NCI-H82 (cell line): ENCODE measurements around the gene MYOZ3.

Experiments
- DNase-seq: peaks from one replicate; lab custom pipeline; 2025; lab: John Stamatoyannopoulos, UW

The MYOZ3 gene

GRCh38 chr5:150642991-150643710, 17.9 kb upstream of the MYOZ3 start:
- no peak for DNase-seq

GRCh38 chr5:150644058-150644457, 17.0 kb upstream of the MYOZ3 start:
- DNase-seq, result no peak

DNA sequence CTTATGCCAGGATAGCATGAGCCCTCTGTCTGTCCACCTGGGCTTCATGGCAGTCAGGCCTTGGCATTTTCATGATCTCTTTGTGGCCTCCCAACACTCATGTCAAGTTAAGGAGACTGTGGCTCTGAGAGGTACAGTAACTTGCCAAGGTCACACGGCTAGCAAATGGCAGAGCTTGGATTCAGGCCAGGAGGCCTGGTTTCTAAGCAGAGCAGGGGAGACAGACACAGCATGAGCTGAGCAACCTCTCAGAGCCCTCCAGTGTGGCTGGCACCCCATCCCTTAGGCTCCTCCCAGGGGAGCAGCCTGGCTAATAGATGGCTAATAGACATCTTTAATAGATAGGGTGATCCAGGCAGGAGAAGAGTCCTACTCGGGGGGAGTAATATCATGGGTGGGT, 16.5 kb upstream of the MYOZ3 start:
- peak; percentile 25 for DNase-seq

- DNase-seq, result peak; percentile 46
Measured at GRCh38 chr5:150645070-150645700, 15.9 kb upstream of the MYOZ3 start.

DNA sequence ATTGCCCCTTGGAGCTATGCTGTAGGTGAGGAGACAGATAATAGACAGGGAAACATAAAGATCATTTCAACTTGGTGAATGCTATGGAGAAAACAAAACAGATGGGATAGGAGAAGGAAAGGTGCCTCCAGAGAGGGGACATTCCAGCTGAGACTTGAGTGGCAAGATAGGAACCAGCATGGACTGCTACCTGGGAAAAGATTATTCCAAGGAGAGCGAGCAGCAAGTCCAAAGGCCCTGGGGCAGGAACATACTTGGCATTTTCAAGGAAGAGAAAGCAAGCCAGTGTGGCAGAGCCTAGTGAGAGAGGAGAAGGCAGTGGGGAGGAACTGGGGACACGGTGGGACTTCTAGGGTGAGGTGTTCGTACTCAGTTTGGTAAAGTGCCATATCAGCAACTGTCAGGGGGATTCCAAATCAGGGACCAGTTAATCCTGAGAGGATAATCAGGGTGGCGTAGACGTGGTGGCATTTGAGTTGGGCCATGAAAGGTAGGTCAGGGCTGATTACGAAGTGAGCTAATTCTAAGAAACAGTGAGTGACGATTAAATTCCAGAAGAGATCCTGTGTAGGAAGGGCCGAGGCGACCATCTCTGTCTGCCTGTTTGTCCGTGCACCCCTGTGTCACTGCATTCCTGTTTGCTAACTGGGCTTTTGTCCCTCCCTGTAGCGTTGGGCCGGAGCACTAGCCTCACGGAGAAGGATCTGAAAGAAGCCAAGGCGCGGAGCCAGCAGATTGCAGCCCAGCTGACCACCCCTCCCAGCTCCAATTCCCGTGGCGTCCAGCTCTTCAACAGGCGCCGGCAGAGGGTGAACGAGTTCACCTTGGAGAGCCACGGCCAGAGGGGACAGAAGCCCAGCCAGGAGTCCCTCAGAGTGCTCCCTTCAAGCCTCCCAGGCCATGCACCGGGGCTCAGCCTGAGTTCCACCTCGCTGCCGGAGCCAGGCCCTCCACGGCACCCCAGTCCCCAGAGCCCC, 13.5 kb upstream of the MYOZ3 start:
- DNase-seq, result no peak

GRCh38 chr5:150648294-150649107, 12.6 kb upstream of the MYOZ3 start:
- no peak for DNase-seq

DNA sequence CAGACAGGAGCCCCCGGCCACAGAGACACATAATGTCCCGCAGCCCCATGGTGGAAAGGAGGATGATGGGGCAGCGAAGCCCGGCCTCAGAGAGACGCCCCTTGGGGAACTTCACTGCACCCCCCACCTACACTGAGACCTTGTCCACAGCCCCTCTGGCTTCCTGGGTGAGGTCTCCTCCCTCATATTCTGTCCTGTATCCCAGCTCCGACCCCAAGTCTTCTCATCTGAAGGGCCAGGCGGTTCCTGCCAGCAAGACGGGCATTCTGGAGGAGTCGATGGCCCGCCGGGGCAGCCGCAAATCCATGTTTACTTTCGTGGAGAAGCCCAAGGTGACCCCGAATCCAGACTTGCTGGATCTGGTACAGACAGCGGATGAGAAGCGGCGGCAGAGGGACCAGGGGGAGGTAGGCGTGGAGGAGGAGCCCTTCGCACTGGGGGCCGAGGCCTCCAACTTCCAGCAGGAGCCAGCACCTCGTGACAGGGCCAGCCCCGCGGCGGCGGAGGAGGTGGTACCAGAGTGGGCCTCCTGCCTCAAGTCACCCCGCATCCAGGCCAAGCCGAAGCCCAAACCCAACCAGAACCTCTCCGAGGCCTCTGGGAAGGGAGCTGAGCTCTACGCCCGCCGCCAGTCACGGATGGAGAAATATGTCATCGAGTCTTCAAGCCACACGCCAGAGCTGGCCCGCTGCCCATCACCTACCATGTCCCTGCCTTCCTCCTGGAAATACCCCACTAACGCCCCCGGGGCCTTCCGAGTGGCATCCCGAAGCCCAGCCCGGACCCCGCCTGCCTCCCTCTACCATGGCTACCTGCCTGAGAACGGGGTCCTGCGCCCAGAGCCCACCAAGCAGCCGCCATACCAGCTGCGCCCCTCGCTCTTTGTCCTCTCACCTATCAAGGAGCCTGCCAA, 11.7 kb upstream of the MYOZ3 start:
- no peak for DNase-seq

DNA sequence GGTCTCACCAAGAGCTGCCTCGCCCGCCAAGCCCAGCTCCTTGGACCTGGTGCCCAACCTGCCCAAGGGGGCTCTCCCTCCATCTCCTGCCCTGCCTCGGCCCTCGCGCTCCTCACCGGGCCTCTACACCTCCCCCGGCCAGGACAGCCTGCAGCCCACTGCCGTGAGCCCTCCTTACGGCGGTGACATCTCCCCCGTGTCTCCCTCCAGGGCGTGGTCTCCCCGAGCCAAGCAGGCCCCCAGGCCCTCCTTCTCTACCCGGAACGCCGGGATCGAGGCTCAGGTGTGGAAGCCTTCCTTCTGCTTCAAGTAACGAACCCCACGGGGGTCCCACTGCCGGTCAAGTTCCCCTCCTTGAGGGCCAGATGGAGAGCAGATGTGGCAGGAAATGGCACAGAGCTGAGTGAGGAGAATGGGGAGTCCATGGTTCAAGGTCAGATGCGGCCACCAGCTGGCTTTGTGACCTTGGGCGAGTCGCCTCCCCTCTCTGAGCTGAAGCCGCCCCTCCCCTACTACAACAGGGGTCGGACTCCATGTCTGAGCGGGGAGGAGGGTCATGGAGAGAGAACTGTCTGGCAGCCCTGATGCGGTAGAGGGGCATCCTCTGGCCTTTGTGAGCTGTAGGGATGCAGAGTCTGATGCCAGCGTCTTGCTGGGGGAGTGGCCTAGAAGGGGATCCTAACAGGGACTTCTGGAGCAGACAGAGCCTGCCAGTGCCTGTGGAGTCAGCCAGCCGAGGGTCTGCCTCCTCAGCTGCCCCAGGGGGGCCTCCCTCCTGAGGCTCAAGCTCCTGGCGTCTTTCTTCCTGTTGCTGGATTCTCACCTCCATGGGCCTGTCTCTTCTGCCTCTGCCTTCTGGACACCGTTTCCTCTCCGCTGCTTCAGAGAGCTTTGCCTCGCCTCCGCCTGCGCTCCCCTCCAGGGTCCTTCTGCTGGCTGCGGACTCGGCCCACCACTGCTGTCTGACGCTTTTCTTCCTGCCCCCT, 10.7 kb upstream of the MYOZ3 start:
- DNase-seq, result no peak

DNA sequence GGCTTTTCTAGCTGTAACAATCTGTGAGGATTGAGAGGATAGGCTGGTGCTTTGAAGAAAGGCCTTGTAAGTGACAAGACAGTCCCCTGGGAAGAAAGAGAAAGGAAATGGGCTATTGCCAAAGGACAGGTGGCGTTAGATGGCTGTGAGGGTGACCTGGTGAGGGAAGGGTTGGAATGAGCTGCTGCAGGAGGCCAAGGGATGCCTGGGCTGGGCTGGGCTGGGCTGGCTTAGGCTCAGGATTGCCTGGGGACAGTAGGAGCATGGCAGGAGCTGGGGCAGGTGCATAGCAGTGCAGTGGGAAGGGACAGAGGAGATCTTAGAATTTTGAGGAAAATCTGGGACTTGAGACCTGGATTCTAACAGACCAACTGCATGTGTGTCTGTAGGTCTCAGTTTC, 9.7 kb upstream of the MYOZ3 start:
- no peak for DNase-seq

GRCh38 chr5:150651924-150652671, 9.0 kb upstream of the MYOZ3 start:
- DNase-seq, result no peak

- DNase-seq, result no peak
Measured at GRCh38 chr5:150653145-150653761, 7.8 kb upstream of the MYOZ3 start.

DNA sequence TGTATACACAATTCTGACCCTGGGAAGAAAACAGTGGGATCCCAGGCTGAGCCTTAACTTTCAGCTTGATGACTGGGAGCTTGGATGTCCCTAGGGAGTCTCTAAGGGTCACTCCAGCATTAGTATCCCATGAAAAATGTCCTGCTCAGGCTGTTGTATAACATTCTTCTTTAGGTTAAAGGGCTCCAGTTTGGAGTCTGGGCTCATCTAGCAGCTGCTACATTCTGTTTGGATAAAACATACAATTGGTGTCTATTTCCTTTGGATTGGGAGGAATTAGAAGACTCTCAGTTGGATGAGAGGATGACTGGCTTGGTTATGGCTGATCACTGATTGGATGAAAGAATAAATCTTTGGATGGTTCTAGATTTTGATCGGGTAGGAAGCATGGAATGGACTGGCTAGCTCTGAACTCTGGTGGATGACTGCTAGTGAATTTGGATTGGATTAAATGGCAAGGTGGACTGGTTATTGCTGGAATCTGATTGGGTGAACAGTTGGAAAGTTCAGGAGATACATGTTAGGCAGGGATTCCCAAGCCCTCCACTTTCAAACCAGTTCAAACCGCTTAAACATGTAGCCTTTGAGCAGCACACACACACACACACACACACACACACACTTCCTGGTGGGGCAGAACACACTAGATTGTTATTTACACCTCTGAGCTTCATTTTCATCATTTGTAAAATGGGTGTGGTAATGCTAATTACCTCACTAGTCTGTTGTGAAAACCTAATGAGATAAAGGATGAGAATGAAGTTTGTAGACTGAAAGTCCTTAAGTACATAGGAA, 7.1 kb upstream of the MYOZ3 start:
- no peak for DNase-seq

DNA sequence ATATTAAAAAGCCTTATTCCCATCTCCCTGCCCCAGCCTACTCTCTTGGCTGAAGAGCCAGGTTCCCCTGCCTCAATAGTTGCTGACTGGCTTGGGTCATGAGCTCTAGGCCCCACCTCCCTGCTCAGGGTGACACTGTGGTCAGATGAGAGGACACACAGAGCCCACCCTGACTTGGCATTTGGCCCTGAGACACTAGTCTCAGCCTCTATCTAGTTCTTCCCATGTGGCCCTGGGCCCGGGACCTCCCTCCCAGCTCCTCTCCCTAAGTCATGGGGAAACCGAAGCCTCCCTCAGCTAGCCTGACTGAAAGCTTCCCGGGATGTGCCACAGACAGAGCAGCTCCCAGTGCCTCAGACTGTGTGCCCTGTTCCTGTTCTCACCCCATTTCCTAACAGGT, 5.8 kb upstream of the MYOZ3 start:
- DNase-seq, result no peak

DNA sequence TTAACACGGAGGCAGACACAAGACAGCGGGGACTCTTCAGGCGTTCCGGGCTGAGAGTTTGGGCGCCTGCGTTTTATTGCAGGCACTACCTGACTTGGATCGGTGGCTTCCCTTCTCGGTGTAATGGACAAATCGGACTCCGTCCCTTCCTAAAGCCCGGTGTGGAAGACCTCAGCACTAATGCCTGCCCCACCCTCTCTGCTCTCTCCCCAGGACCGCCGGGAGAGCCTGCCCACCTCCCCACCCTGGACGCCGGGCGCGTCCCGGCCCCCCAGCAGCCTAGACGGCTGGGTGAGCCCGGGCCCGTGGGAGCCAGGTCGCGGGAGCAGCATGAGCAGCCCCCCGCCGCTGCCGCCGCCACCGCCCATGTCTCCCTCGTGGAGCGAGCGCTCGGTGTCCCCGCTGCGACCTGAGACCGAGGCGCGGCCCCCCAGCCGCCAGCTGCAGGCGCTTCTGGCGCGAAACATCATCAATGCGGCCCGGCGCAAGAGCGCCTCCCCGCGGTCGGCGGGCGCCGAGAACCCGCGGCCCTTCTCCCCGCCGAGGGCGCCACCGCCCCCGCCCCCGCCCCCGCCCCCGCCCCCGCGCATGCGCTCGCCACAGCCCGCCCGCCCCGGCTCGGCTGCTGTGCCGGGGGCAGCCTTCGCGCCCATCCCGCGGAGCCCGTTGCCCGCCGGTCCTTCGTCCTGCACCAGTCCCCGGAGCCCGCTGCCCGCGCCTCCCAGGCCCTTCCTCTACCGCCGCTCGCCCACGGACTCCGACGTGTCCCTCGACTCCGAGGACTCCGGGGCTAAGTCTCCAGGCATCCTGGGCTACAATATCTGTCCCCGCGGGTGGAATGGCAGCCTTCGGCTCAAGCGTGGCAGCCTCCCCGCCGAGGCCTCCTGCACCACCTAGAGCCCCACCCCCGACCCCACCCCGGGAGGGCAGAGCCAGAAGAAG, 4.6 kb upstream of the MYOZ3 start:
- peak; percentile 80 for DNase-seq

DNA sequence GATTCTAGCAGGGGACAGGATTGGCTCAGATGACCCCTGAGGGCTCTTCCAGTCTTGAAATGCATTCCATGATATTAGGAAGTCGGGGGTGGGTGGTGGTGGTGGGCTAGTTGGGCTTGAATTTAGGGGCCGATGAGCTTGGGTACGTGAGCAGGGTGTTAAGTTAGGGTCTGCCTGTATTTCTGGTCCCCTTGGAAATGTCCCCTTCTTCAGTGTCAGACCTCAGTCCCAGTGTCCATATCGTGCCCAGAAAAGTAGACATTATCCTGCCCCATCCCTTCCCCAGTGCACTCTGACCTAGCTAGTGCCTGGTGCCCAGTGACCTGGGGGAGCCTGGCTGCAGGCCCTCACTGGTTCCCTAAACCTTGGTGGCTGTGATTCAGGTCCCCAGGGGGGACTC, 2.9 kb upstream of the MYOZ3 start:
- DNase-seq, result no peak

DNA sequence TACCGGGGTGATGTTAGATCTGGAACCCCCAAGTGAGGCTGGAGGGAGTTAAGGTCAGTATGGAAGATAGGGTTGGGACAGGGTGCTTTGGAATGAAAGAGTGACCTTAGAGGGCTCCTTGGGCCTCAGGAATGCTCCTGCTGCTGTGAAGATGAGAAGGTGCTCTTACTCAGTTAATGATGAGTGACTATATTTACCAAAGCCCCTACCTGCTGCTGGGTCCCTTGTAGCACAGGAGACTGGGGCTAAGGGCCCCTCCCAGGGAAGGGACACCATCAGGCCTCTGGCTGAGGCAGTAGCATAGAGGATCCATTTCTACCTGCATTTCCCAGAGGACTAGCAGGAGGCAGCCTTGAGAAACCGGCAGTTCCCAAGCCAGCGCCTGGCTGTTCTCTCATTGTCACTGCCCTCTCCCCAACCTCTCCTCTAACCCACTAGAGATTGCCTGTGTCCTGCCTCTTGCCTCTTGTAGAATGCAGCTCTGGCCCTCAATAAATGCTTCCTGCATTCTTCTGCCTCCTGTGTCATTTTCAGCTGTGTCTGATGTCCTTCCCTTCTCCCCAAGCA, 2.3 kb upstream of the MYOZ3 start:
- no peak for DNase-seq
